ENCODE measurements around the gene GTF3C1. TPM values are rescaled to one million over a fixed set of nuclear protein-coding genes. Genes with fewer than 3 reads are reported as not detected.

The GTF3C1 gene
- total and polyA plus RNA-seq, 2 experiments from 2014 or later: 33.4 to 52.1 TPM

GRCh38 chr16:27429981-27430441, 119.7 kb downstream of the GTF3C1 start:
- in situ Hi-C loops (cut with MboI): loop anchor here (25.0 kb wide), 1 partner anchor 1593 kb away; no protein-coding TSS in a partner anchor
- peaks cover 35% of the 10 kb centered on the region for H3F3A ChIP-seq (ENCODE audit: insufficient read depth)
- WGBS, 2 experiments (ENCODE audit: low coverage in 1 of 2, low lambda C conversion rate in 2 of 2, missing lambda C conversion rate in 2 of 2): 79 to 81% methylated on average over 16 of the region's 16 CpGs

GRCh38 chr16:27429330-27429871, 120.3 kb downstream of the GTF3C1 start:
- TF ChIP-seq EZH2phosphoT487 (IDR thresholded peaks at IDR 0.05; ENCODE audit: insufficient read depth, low read depth) (no peak), EZH2 (IDR thresholded peaks at IDR 0.05; ENCODE audit: insufficient read depth, poor library complexity, severe bottlenecking) (no peak)
- in situ Hi-C loops (cut with MboI): loop anchor here (25.0 kb wide), 1 partner anchor 1592 kb away; no protein-coding TSS in a partner anchor
- Histone ChIP-seq H3K36me3 (ENCODE audit: low read depth) (no peaks in the 10 kb centered on the region), H3K4me2 (ENCODE audit: unreplicated experiment) (no peak overlapping the region), H3K4me1 (ENCODE audit: insufficient read depth) (peaks cover 16% of the 10 kb centered on the region), H3K9me3 (ENCODE audit: low read depth) (no peaks in the 10 kb centered on the region), H3K4me3 (no peak overlapping the region), H3K9me2 (ENCODE audit: insufficient read depth) (no peaks in the 10 kb centered on the region), H2AFZ (no peak overlapping the region), H3K27me3 (replicated peaks; ENCODE audit: insufficient read depth) (no peaks in the 10 kb centered on the region), H3K9ac (no peak overlapping the region), H3K79me2 (ENCODE audit: insufficient read depth) (no peaks in the 10 kb centered on the region), H4K20me1 (ENCODE audit: insufficient read depth) (no peaks in the 10 kb centered on the region), H3F3A (ENCODE audit: insufficient read depth) (peaks cover 35% of the 10 kb centered on the region), H3K27ac (no peak overlapping the region)
- WGBS, 2 experiments (ENCODE audit: low coverage in 1 of 2, low lambda C conversion rate in 2 of 2, missing lambda C conversion rate in 2 of 2): 80 to 85% methylated on average over 11 of the region's 11 CpGs
- no peak for DNase-seq

More at GRCh38 chr16:27429981-27430441, 119.7 kb downstream of the GTF3C1 start:
- H3K27me3 ChIP-seq (replicated peaks; ENCODE audit: insufficient read depth): no peaks in the 10 kb centered on the region
- H2AFZ ChIP-seq: no peak overlapping the region
- H3K27ac ChIP-seq: no peak overlapping the region
- no peaks in the 10 kb centered on the region for H3K9me2 ChIP-seq (ENCODE audit: insufficient read depth)
- H3K9me3 ChIP-seq (ENCODE audit: low read depth): no peaks in the 10 kb centered on the region
- no peak for DNase-seq
- TF ChIP-seq EZH2 (IDR thresholded peaks at IDR 0.05; ENCODE audit: insufficient read depth, poor library complexity, severe bottlenecking) (no peak), EZH2phosphoT487 (IDR thresholded peaks at IDR 0.05; ENCODE audit: insufficient read depth, low read depth) (no peak)
- peaks cover 16% of the 10 kb centered on the region for H3K4me1 ChIP-seq (ENCODE audit: insufficient read depth)
- H3K4me2 ChIP-seq (ENCODE audit: unreplicated experiment): no peak overlapping the region
- H3K9ac ChIP-seq: no peak overlapping the region
- no peaks in the 10 kb centered on the region for H3K36me3 ChIP-seq (ENCODE audit: low read depth)
- H3K79me2 ChIP-seq (ENCODE audit: insufficient read depth): no peaks in the 10 kb centered on the region
- no peaks in the 10 kb centered on the region for H4K20me1 ChIP-seq (ENCODE audit: insufficient read depth)
- H3K4me3 ChIP-seq: no peak overlapping the region

GRCh38 chr16:27428026-27428785, 121.5 kb downstream of the GTF3C1 start:
- TF ChIP-seq EZH2phosphoT487 (IDR thresholded peaks at IDR 0.05; ENCODE audit: insufficient read depth, low read depth): no peak
- no peak for TF ChIP-seq EZH2 (IDR thresholded peaks at IDR 0.05; ENCODE audit: insufficient read depth, poor library complexity, severe bottlenecking)
- Histone ChIP-seq H3K36me3 (ENCODE audit: low read depth) (no peaks in the 10 kb centered on the region), H3K79me2 (ENCODE audit: insufficient read depth) (no peaks in the 10 kb centered on the region), H3K4me2 (ENCODE audit: unreplicated experiment) (no peak overlapping the region), H3K4me1 (ENCODE audit: insufficient read depth) (peaks cover 15% of the 10 kb centered on the region), H3K4me3 (no peak overlapping the region), H3F3A (ENCODE audit: insufficient read depth) (peaks cover 31% of the 10 kb centered on the region), H3K9me2 (ENCODE audit: insufficient read depth) (no peaks in the 10 kb centered on the region), H4K20me1 (ENCODE audit: insufficient read depth) (no peaks in the 10 kb centered on the region), H3K27ac (no peak overlapping the region), H3K9me3 (ENCODE audit: low read depth) (no peaks in the 10 kb centered on the region), H3K27me3 (replicated peaks; ENCODE audit: insufficient read depth) (no peaks in the 10 kb centered on the region), H3K9ac (no peak overlapping the region), H2AFZ (no peak overlapping the region)
- DNase-seq: no peak
- in situ Hi-C loops (cut with MboI): loop anchor here (25.0 kb wide), 1 partner anchor 1591 kb away; no protein-coding TSS in a partner anchor
- 90 to 96% methylated on average over 4 of the region's 4 CpGs for WGBS, 2 experiments (ENCODE audit: low coverage in 1 of 2, low lambda C conversion rate in 2 of 2, missing lambda C conversion rate in 2 of 2)

- Histone ChIP-seq H3K36me3 (ENCODE audit: low read depth) (no peaks in the 10 kb centered on the region), H4K20me1 (ENCODE audit: insufficient read depth) (no peaks in the 10 kb centered on the region), H3K9ac (no peak overlapping the region), H3K4me1 (ENCODE audit: insufficient read depth) (peaks cover 9% of the 10 kb centered on the region), H3K4me2 (ENCODE audit: unreplicated experiment) (no peak overlapping the region), H3F3A (ENCODE audit: insufficient read depth) (peaks cover 25% of the 10 kb centered on the region), H2AFZ (no peak overlapping the region), H3K9me3 (ENCODE audit: low read depth) (peaks cover 6% of the 10 kb centered on the region), H3K9me2 (ENCODE audit: insufficient read depth) (no peaks in the 10 kb centered on the region), H3K79me2 (ENCODE audit: insufficient read depth) (no peaks in the 10 kb centered on the region), H3K27me3 (replicated peaks; ENCODE audit: insufficient read depth) (no peaks in the 10 kb centered on the region), H3K4me3 (no peak overlapping the region), H3K27ac (no peak overlapping the region)
- WGBS, 2 experiments (ENCODE audit: low coverage in 1 of 2, low lambda C conversion rate in 2 of 2, missing lambda C conversion rate in 2 of 2): 56 to 63% methylated on average over 5 of the region's 5 CpGs
- in situ Hi-C loops (cut with MboI): loop anchor here (25.0 kb wide), 1 partner anchor 1590 kb away; no protein-coding TSS in a partner anchor
- TF ChIP-seq EZH2phosphoT487 (IDR thresholded peaks at IDR 0.05; ENCODE audit: insufficient read depth, low read depth): no peak
- TF ChIP-seq EZH2 (IDR thresholded peaks at IDR 0.05; ENCODE audit: insufficient read depth, poor library complexity, severe bottlenecking): no peak
- DNase-seq: no peak
Observed at GRCh38 chr16:27427538-27427937, 122.2 kb downstream of the GTF3C1 start.
